SW 1271 (cell line): ENCODE results near the gene FANCG.
A peak's percentile ranks its signal among the peaks of the same experiment; 100 is the strongest.

Source experiments
- DNase-seq, 2 experiments: peaks; one replicate each; lab custom pipeline; 2025; lab: John Stamatoyannopoulos, UW

Gene FANCG

DNA sequence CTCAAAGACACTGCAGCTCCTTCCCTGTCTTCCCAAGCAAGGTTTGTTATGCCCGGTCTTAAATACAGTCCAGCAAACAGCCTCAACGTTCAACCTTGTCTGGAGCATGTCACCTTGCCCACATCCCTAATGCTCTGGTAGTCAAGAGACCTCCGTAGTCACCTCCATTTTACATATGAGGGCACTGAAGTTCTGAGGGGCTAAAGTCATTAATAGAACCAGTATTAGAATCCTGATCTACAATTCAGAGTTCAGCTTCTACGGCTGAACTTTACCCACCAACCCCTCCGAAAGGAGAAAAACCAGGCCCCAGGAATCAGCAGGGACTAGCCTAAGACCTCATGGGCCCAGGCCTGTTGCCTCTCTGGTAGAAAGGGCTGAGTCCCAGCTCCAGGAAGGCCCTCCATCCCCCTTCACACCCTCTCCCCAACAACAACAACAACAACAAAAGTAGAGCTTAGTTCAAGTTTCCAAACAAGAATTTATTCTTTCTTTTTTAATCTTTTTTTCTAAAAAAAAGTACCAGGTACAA lies 24.0 kb upstream of the FANCG start:
- no peak for DNase-seq

DNA sequence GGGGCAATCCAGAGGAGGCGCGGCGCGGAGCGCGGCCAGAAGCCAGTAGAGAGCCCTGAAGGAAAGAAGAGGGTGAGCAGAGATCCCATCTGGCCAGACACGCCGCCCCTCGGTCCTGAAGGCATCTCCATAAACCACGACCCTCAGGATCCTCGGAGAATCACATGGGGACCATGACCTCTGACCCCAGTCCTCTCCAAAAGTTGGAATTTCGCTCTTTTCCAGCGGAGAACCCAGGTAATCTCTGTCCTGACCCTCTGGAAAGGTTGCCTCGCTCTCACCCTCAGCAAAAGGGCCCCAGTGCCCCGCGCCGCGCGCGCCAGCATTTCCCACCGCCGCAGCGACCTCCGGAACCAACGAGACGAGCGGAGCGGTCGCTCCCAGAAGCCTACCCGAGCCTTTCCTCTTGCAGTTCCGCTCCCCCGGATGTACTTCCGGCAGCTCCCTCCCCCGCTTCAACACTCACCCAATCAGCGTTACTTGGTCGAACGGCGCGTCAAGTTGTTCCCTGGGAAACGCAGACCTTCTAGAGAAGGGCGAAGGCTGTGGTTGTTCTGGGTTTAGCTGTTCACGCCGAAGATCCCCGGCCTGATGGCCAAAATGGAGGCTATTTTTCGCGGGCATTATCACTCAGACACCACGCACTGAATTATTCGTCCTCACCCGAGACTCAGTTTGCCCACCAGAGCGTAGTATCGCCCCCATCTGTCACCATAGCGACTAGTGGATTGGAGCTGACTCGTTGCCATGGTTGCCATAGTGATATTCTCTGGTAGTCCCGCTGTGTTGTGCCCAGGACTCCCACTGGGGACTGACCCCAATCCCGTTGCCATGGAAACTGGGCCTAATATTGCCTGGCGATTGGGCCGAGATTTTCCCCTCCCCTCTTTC lies 23.3 kb upstream of the FANCG start, which contains the start of gene STOML2:
Gene STOML2, minus strand, starts transcription at position 363 of the 891 bp plus-strand sequence. Its CDS starts 37 bp downstream, at position 326.
- peak; percentile 71 to 90 for DNase-seq

DNA sequence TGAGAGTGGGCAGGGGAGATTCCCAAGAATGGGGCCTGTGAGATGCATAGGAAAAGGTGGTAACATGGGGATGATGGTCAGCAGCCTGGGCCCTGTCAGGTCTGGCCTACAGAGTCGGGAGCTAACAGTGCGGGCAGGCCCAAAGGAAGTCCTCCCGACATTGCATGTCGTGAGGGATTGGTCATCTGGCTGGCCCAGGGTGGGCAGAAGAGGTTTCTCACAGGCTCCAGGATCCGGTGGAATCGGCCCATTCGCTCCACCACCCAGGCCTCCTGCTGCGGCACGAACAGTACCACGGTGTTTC lies 22.7 kb upstream of the FANCG start:
- no peak for DNase-seq

DNA sequence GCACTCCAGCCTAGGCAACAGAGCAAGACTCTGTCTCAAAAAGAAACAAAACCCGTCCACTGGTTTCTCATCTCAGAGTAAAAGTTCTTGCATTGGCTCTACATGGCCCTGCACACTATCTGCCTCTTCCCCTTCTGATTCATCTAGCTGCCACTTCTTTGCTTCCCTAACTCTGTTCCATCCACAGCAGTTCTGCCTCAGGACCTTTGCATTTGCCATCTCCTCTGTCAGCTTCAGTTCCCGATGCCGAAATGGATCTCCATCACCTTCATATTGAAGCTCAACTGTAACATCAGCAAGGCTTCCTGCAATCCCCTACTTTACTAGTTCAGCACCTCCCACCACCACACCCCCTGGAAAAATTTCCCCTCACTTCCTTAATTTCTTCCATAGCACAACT lies 17.8 kb upstream of the FANCG start:
- no peak for DNase-seq

DNA sequence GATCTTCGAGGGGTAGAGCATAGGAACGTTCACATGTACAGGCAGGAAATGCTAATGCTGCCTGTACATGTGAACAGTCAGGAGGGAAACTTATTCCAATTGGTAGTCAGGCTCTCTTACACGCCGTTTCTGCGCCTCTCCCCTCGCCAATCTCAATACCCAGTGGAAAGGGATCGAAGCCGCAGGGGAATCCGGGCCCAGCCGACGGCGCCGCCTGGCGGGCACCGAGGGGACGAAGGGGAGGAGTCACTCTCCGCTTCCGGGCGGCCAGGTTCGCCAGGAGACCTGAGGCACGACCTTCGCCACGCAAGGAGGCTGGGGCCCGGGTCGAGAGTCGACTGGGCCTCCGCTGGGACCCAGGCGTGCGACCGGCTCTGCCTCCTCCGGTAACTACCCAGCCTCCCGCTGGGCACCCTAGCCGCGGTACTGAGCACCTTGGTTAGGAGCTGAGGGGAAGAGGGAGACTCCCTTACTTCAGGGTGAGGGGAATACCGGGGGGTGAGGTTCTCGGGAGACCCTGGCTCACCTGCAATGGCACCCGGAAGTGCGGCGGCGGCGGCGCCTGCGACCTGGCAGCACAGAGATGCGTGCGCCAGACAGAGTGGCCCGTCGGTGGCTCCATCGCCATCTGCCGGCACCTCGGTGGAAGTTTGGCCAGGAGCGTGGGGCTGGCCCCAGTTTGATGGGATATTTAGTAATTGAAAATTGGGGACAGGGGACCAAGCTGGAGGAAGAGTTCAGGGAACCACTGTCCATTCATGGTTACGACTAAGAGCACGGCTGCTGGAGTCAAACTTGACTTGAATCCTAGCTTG lies 16.5 kb upstream of the FANCG start, which contains the start of gene PIGO:
Gene PIGO, minus strand, starts transcription at position 557 of the 815 bp plus-strand sequence. CDS start 1,026 bp downstream, outside the sequence.
- peak; percentile 25 to 74 for DNase-seq

DNA sequence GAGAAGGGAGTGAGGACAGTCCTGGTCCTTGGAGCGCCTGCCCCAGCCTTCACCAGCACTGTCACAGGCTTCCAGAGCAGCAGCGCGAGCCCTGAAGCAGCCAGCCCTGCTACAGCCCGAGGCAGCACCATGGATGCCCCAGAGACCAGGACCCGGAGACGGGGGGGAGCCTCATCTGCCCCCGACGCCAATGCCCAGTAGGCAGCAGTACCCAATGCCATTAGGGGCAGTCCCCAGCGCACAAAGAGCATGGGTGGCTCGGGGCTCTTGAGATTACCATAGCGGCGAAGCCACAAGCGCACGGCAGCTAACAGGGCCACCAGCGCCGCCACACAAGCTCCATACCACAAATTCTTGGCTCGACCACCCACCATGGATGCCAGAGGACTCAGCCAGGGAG lies 11.8 kb upstream of the FANCG start:
- DNase-seq = no peak

DNA sequence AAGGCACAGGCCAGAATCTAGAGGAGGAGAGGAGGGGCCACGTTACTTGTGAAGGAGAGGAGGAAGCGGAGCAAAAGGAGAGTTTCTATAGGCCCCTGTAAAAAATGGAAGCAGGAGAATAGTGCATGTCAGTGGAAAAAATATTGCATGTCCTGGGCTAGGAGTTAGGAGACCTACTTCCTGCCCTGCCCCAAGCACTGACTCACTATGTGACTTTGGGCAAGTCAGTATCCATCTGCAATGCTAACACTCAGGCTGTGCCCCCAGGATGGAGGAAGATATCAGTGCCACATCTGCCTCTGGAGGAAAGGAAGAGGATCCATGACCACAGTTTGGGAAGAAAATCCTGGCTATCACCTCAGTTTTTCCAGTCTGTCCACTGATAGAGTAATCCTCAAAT lies 9.7 kb upstream of the FANCG start:
- DNase-seq = no peak

DNA sequence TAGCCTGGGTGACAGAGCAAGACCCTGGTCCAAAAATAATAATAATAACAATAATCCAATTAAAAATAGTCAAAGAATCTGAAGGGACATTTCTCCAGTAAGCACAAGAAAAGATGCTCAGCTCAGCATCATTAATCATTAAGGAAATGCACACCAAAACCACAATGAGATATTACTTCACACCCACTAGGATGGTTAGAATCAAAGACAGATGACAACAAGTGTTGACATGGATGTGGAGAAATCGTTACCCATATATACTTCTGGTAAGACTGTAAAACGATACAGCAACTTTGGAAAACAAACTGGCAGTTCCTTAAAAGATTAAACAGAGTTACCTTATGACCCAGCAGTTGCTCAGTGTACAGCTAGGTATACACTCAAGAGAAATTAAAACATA lies 5.3 kb upstream of the FANCG start:
- DNase-seq = no peak

DNA sequence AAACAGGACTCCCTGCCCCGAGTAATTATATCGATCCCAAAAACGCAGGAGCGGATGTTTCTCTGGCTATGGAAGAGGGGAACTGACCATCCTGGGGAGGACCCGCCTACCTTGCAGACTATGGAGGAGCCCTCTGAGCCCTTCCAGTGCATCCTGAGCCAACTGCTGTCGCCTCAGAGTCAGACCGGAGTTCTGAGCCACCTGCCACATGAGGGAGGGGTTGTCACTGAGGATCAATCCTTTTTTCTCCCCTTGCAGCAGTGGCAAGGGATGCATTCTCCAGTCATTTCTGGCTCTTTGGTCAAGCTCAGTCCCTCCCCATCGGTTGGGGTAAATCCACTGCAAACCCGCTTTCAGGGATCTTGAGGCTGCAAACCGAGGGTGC lies 709 bp downstream of the FANCG start:
- DNase-seq = no peak

DNA sequence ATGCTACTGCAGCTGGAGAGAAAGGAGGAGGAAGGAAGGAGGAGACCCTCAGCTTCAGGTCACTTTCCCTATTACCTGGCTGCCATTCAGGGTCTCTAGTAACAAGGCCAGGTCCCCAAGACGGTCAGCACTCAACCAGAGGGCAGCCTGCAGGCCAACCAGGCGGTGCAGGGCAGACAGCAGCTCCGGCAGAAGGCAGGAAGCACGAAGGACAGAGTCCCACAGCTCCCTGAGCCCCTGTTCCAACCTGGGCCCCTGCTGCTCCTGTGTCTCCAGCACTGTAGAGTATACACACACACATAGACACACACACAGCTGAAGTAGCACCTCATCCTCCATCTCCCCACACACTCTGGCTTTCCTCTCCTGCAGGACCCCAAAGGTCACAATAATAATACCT lies 1.7 kb downstream of the FANCG start:
- no peak for DNase-seq

DNA sequence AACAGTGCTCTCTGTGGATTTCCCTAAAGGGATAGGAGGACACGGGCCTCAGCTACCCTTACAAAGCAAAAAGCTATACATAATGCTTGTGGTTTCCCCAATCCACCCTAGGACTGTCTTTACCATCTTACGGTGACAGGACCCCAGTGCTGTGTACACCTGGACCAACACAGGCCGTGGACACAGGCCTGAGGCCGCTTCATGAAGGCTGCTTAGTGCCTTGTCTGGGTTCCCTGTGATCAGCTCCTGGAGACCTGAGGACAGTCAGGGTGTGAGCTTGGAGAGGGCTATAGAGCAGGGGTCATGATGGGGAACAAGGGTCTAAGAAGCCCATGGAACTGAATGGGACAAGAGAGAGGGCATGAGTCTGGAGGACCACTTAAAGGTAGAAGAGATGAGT lies 2.9 kb downstream of the FANCG start:
- no peak for DNase-seq

DNA sequence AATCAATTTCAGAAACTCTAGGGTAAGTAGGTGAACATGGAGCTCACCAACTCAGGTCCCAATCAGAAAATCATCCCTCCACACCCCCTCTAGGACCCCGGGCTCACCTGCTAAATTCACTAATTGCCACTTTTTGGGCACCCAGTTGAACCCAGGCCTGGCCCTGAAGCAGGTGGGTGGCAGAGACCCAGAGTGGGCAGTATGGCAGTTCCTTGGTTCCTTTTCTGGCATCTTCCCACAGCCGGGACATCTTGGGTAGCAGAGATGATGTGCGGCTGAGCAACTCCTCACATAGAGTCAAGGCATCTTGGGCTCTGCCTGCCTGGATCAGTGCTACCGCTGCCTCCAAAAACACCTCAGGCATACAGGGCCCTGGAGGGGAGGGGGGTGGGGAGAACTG lies 4.4 kb downstream of the FANCG start:
- DNase-seq = no peak

DNA sequence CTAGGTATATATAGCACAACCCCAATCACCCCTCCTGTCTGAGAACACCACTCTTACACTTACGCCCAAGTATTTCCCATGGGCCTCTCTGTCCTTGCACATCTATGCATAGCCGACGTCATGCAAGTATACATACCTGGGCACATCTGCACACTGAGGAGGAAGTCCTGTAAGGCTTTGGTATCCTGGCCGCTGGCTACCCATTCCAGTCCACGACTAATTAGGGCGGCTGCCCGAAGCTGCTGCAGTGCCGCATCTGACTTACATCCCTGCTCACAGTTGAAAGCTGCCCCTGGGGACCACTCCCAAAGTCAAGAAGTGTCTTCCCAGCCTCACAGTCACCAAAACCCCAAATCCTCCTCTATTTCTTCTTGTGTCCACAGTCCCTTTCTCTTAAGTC lies 5.0 kb downstream of the FANCG start:
- DNase-seq = no peak

DNA sequence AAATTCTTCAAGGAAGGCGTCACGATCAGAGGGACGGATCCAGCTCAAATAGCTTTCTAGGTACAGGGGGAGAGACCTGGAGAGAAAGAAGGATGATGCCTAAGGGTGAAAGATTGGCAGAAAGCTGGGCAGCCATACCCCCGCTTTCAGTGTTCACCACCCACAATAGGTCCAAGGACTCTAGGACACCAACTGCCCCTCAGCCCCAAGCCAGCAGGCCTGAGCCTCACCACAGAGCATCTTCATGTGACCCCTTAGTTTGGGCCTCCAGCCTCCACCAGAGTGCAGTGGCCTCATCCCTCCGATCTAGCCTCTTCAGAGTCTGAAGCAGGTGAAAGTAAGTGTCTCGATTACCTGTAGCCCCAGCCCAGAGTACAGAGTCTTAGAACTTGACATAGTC lies 5.6 kb downstream of the FANCG start:
- no peak for DNase-seq

DNA sequence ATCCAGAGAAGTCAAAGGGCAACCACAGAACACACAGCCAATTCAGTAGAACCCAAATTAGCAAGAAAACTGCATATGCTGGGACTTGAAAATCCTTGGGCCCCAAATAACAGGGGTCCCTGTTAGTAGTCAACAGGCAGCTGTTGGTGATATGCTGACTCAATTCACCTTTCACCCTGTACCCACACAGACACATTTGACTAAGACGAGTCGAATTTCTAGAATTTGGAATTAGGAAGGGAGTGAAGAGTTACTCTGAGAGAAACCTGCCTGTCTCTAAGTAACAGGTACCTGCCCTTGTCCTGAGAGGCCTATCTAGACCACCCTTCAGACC lies 6.5 kb downstream of the FANCG start:
- no peak for DNase-seq

DNA sequence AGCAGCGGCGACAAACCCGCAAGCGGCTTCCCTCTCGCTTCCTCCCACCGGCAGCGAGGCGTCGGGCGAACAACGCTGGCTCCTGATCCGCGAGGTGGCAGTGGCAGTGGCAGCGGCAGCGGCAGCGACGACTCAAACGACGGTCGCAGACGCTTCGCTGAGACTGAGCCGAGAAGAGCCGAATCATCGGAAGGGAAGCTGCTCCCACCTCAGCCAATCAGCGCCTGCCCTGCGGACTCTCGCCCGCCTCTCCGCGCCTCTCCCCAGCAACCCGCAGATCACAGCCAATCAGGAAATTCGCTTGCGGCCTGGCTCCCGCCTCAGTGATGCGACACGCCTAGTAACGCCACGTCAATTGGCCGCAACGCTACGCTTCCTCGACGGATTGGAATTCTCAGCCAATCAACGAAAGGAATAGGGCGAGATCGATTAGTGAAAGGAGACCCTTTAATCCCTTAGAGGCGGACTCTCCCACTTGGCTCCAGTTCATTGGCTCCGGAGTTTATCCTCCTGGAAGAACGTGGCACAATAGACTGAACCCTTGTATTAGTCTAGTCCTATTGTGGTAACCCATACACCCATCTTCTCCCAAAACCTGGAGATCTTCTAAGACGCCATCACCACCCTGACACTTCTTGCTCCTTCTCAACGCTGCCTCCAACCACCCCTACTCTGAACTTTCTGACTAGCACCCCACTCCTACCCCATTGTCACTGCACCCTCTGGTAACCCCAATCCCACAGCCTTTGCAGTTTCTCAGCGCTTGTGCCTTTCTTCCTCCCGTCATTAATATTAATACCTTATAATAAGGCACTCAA lies 7.1 kb downstream of the FANCG start, which contains the start of gene VCP:
Gene VCP, minus strand, starts transcription at position 165 of the 818 bp plus-strand sequence. CDS start 272 bp downstream, outside the sequence.
- DNase-seq = peak; percentile 88 to 95

DNA sequence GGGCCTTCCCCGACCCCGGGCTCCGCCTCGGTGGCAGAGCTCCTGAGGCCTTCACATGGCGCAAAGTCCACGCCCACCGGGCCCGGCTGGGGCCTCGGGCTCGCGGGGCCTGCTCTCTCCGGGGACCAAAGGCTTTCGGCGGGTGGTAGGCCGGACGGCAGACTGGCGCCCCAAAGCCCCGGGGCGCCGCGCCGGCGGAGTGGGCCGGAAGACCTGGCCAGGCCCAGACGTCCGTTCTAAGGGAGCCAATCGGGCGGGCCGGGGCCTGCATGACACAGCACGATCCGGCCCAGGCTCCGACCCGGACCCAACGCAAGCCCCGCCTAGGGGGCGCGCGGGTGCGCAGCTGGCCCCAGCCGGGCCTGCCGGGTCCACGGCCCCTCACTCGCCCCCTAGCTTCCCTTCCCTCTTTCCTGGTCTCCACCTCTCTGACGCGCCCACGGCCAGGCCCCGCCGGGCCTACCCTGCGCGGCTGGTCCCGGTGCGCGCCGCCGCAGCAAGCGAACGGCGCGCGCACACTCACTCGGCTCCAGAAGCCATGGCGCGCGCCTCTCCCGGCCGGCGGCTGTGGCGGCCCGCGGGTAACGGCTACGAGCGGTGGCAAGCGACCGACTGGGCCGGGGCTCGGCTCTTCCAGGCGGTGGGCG lies 7.8 kb downstream of the FANCG start:
- peak; percentile 46 to 64 for DNase-seq

DNA sequence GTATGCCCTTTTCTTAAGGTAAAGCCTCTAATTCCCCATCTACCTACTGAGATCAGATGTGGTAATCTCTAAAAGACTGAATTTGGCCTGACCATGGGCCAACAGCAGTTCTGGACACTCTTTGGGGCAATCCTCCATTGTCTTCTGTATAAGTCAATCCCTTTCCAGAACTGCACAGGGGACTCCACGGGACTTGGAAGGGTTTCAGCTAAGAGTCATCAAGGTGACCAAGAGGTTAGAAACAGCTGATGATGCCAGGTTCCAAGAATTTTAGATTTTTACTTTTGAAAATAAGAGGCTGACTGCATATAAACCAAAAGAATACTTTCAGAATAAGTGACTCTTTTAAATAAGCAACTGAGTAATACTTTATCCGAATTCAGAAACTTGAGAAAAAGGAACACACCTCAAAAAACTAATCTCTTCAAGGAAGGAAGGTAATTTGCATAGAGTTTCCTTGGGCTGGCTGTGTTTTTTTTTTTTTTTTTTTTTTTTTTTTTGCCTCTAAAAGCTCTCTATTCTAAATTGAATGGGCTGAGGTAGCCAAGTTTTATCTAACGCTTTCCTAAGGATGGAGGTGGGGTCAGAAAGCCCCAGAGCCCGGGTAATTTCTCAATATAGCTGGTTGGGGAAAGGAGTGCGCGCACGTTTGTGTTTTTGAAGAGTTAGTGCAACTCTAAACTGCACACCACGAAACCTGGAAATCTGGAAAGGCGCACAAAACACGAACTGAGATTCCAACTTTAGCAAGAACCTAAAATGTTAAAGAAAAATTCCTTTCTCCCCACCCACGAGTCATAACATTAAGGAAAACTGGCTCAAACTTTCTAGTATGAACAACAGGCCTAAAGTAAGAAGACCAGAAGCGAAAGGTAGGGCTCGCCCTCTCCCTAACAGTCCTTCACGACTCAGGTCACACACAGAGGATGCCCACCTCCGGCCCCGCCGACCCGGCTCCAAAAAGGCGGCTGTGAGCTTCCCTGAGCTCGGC lies 8.6 kb downstream of the FANCG start:
- DNase-seq = no peak

DNA sequence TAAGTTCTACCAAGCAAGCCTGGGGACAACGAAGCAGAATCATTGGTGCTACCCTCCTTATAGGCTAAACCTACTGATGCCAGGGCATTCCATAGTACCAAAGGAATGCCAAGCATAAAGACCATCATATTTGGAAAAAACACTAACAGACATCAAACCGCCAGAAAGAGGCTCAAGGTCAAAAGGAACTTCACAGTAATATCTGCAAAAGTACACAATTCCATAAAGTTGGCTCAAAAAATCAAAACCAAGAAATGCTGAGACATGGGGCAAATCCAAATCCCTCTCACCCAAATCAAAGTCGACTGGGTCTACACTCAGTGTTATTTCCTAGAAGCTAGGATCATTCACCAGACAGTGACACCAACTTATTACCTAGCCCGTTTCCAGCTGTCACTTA lies 10.7 kb downstream of the FANCG start:
- no peak for DNase-seq

DNA sequence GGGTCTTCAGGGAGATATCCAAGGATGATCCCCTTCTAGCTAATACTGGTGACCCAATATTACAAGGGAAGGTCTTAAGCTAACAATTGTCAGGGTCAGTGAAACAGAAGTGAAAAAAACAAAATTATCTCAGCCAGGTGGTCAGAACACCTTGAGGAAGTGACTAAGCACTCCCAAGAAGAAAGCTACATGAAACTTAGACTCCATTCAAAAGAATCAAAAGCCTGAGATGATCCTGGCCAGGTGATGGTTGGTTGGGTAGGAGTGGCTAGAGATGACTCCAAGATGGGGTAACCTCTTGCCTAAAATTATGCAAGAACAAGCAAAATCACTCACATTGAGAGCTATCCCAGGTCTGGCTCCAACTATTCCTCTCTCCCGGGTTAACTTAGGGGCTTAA lies 12.7 kb downstream of the FANCG start:
- DNase-seq = no peak
